GM12891 (cell line): ENCODE measurements around the gene C12orf76.

Experiments
- POLR2A ChIP-seq: IDR thresholded peaks from 2 replicates; pipeline ENCODE4 v1.6.1; 2011; ENCODE audit warnings: low read depth, low read length, control low read depth
- POLR2AphosphoS5 ChIP-seq: IDR thresholded peaks from 2 replicates; pipeline ENCODE4 v1.6.1; 2011; ENCODE audit warnings: low read depth, low read length, control low read depth
- POU2F2 ChIP-seq: IDR thresholded peaks from 2 replicates; pipeline ENCODE4 v1.6.1; 2011; ENCODE audit warnings: low read depth, mild to moderate bottlenecking, control low read depth, low read length, moderate library complexity
- TAF1 ChIP-seq: IDR thresholded peaks from 2 replicates; pipeline ENCODE4 v1.6.1; 2011; ENCODE audit warnings: low read depth, low read length, control low read depth

DNA sequence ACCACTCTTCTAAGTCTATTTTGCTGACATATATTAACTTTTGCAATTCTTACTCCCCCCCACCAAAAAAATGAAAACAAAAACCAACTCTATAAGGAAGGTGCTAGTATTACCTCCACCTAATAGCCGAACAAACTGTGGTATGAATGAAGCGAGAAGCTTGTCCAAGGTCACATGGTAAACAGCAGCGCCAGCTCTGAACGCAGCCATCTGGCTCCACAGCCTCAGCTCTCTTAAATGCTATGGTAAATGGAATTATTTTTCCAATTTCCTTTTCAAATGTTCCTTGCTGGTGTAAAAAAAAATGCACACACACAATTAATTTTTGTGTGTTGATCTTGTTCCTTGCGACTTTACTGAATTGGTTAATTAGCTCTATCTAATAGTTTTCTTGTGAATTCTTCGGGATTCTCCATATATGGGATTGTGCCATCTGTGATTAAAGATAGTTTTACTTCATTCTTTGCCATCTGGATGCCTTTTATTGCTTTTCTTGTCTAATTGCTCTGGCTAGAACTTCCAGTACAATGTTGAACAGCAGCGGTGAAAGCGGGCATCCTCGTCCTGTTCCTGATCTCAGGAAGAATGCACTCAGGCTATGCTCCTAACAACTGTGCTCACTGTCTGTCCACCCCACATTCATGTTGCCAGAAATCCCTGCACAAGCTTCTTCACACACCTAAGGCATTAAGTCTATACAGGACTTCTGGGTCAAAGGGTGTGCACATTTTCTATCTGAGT lies 10.7 kb upstream of the C12orf76 start:
- TF ChIP-seq POLR2A (no peak), POLR2AphosphoS5 (no peak), TAF1 (no peak), POU2F2 (no peak)
